Stimulated activated CD8-positive, alpha-beta memory T cell treated with anti-CD3 and anti-CD28 coated beads, Interleukin-4, amount 100 ng/mL, for 4 hours (primary cell): ENCODE data around the gene CR2.
"Not testable (repeated sequence)": the region's sequence is repeated elsewhere in the genome, so short reads cannot be mapped to it uniquely, and the experiment has no call there.

Experiments
- DNase-seq, 2 donors: peaks; one replicate each; pipeline ENCODE4 v3.0.0-alpha.2; 2020; ENCODE audit warnings: low read depth in 2 of 2, low spot score in 1 of 2

The CR2 gene

GRCh38 chr1:207503950-207504349, 49.8 kb downstream of the CR2 start:
- no peak for DNase-seq

- DNase-seq, result no peak
Observed at GRCh38 chr1:207504438-207504837, 50.3 kb downstream of the CR2 start.

GRCh38 chr1:207510444-207510843, 56.3 kb downstream of the CR2 start:
- no peak for DNase-seq

GRCh38 chr1:207514890-207515289, 60.8 kb downstream of the CR2 start:
- DNase-seq, result no peak

- no peak for DNase-seq
Observed at GRCh38 chr1:207516729-207517128, 62.6 kb downstream of the CR2 start.

GRCh38 chr1:207518608-207519236, 64.6 kb downstream of the CR2 start:
- no peak for DNase-seq

GRCh38 chr1:207519505-207520399, 65.6 kb downstream of the CR2 start:
- DNase-seq, result no peak

GRCh38 chr1:207520400-207521345, 66.5 kb downstream of the CR2 start:
- DNase-seq, result not testable (repeated sequence)

GRCh38 chr1:207525239-207525638, 71.1 kb downstream of the CR2 start:
- not testable (repeated sequence) for DNase-seq

- DNase-seq, result not testable (repeated sequence)
Observed at GRCh38 chr1:207528401-207528800, 74.3 kb downstream of the CR2 start.

- not testable (repeated sequence) for DNase-seq
Observed at GRCh38 chr1:207536263-207536662, 82.1 kb downstream of the CR2 start.
